CD4-positive, alpha-beta T cell (primary cell): Measurements from ENCODE around the gene BMI1. TPM values are rescaled to one million over a fixed set of nuclear protein-coding genes. Genes with fewer than 3 reads are reported as not detected.
A peak's percentile ranks its signal among the peaks of the same experiment; 100 is the strongest.

Experiments used
- ATAC-seq: fragments of 200-7000 bp; cut with Tn5 transposase; one replicate; pipeline ENCODE4 v1.10.0; 2022; ENCODE audit warnings: mild to moderate bottlenecking; ENCODE audit not compliant: poor library complexity
- CTCF ChIA-PET: fragments of 350-600 bp; sonication (Branson Sonifier 250); formaldehyde crosslinking; loops from one replicate; lab custom pipeline; 2021; ENCODE audit warnings: antibody characterized with exemption, inconsistent platforms; lab: Charles Lee
- POLR2A ChIA-PET: fragments of 350-600 bp; sonication (Branson Sonifier 250); formaldehyde crosslinking; loops from one replicate; lab custom pipeline; 2021; ENCODE audit warnings: antibody characterized with exemption, inconsistent platforms; lab: Charles Lee
- DNase-seq, 14 experiments: peaks; one replicate each; pipeline ENCODE4 v3.0.0-alpha.2; 2013 to 2020; ENCODE audit warnings: mixed read lengths in 2 of 14
- H3K27ac ChIP-seq, 2 donors: one replicate each; pipeline versions ENCODE4 v1.5.1 to v1.7.0; 2013; ENCODE audit warnings: low read length in 2 of 2, low read depth in 1 of 2, mild to moderate bottlenecking in 1 of 2
- H3K27me3 ChIP-seq, 2 experiments: 1 replicate in 1 of 2; 2 replicates in 1 of 2; pipeline versions ENCODE4 v1.6.1 to v1.7.0; 2013; ENCODE audit warnings: low read length in 2 of 2, control low read depth in 1 of 2, mild to moderate bottlenecking in 1 of 2, moderate library complexity in 1 of 2; ENCODE audit not compliant: insufficient read depth in 2 of 2, control insufficient read depth in 1 of 2
- H3K36me3 ChIP-seq: one replicate; pipeline ENCODE4 v1.6.1; 2013; ENCODE audit warnings: low read length, control low read depth; ENCODE audit not compliant: insufficient read depth
- H3K4me1 ChIP-seq: one replicate; pipeline ENCODE4 v1.6.1; 2013; ENCODE audit warnings: low read length, control low read depth; ENCODE audit not compliant: insufficient read depth
- H3K4me3 ChIP-seq: one replicate; pipeline ENCODE4 v1.5.1; 2013; ENCODE audit warnings: mild to moderate bottlenecking, low read length, moderate library complexity
- H3K9me3 ChIP-seq, 2 experiments: 1 replicate in 1 of 2; 2 replicates in 1 of 2; pipeline versions ENCODE4 v1.6.1 to v1.7.0; 2013; ENCODE audit warnings: low read length in 2 of 2, mild to moderate bottlenecking in 2 of 2, control low read depth in 1 of 2, moderate library complexity in 1 of 2; ENCODE audit not compliant: control insufficient read depth in 1 of 2, insufficient read depth in 1 of 2
- H3K27ac Mint-ChIP-seq: one replicate; pipeline ENCODE4 v1.8.0; 2020; ENCODE audit warnings: mixed read lengths
- H3K27me3 Mint-ChIP-seq: one replicate; pipeline ENCODE4 v1.8.0; 2021; ENCODE audit warnings: mixed read lengths
- H3K36me3 Mint-ChIP-seq: one replicate; pipeline ENCODE4 v1.8.0; 2021; ENCODE audit warnings: low read depth, mixed read lengths
- H3K4me1 Mint-ChIP-seq: one replicate; pipeline ENCODE4 v1.8.0; 2021; ENCODE audit warnings: low read depth, mixed read lengths
- H3K4me3 Mint-ChIP-seq: one replicate; pipeline ENCODE4 v1.8.0; 2020; ENCODE audit warnings: mild to moderate bottlenecking, mixed read lengths
- H3K9me3 Mint-ChIP-seq: one replicate; pipeline ENCODE4 v1.8.0; 2020; ENCODE audit warnings: mixed read lengths
- intact Hi-C, 2 experiments: fragments of 100-400 bp; cut with DNase I in 1 of 2; cut with micrococcal nuclease in 1 of 2; formaldehyde crosslinking; loops; one replicate each; pipeline versions ENCODE4 v1.15.1 to v1.9.0; 2023 to 2025; cut with DNase I, micrococcal nuclease
- total RNA-seq, 174 experiments: library from RNA in 2 of 174; stranded (reverse) in 2 of 174; gene quantifications; one replicate each; pipeline ENCODE4 v1.2.3 and lab custom pipeline; 2021 to 2026
- TF ChIP-seq, protein P1 (sequence below): fragments of 200-600 bp; IDR thresholded peaks from one replicate; pipeline ENCODE4 v1.8.0; 2022; ENCODE audit warnings: antibody characterized with exemption, mild to moderate bottlenecking

Gene BMI1
- total RNA-seq, 2 experiments from 2014 or later = 65.4 to 69.3 TPM

- Mint-ChIP-seq H3K4me1 (peaks cover 45% of the 10 kb centered on the region), H3K9me3 (no peaks in the 10 kb centered on the region), H3K36me3 (peaks cover 49% of the 10 kb centered on the region), H3K27ac (peak overlapping the region; percentile 85), H3K4me3 (peak overlapping the region; percentile 87), H3K27me3 (peaks cover 61% of the 10 kb centered on the region)
- Histone ChIP-seq H3K27me3 (peaks cover 5 to 25% of the 10 kb centered on the region in 2 experiments), H3K36me3 (peaks cover 23% of the 10 kb centered on the region), H3K9me3 (peaks cover 0 to 4% of the 10 kb centered on the region in 2 experiments), H3K27ac (peak overlapping the region; percentile 25 to 56), H3K4me1 (peaks cover 23% of the 10 kb centered on the region), H3K4me3 (peak overlapping the region; percentile 54)
- TF ChIP-seq, protein P1, sequence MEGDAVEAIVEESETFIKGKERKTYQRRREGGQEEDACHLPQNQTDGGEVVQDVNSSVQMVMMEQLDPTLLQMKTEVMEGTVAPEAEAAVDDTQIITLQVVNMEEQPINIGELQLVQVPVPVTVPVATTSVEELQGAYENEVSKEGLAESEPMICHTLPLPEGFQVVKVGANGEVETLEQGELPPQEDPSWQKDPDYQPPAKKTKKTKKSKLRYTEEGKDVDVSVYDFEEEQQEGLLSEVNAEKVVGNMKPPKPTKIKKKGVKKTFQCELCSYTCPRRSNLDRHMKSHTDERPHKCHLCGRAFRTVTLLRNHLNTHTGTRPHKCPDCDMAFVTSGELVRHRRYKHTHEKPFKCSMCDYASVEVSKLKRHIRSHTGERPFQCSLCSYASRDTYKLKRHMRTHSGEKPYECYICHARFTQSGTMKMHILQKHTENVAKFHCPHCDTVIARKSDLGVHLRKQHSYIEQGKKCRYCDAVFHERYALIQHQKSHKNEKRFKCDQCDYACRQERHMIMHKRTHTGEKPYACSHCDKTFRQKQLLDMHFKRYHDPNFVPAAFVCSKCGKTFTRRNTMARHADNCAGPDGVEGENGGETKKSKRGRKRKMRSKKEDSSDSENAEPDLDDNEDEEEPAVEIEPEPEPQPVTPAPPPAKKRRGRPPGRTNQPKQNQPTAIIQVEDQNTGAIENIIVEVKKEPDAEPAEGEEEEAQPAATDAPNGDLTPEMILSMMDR = no peak
- ChIA-PET CTCF (interaction anchor here (1.0 to 1.3 kb wide), 2 partner anchors 14 to 663 kb away, joined by 3 read pairs; no protein-coding TSS in a partner anchor), POLR2A (interaction anchor here (0.6 to 5.9 kb wide), 3 partner anchors 10 to 116 kb away, joined by 3 to 48 read pairs (median 26); partner anchors contain the start of gene COMMD3)
- DNase-seq (no peak), ATAC-seq (no peak)
- intact Hi-C loops = loop anchor here in 1 of 2 experiments (10.0 kb wide), 1 partner anchor 389 kb away; the partner anchor contains the start of gene PIP4K2A
Measured at GRCh38 chr10:22326145-22326702, 5.3 kb downstream of the BMI1 start.

- Histone ChIP-seq H3K27me3 (peaks cover 0 to 9% of the 10 kb centered on the region in 2 experiments), H3K4me3 (no peak overlapping the region), H3K9me3 (peaks cover 0 to 5% of the 10 kb centered on the region in 2 experiments), H3K27ac (no peak overlapping the region), H3K36me3 (peaks cover 23% of the 10 kb centered on the region), H3K4me1 (peaks cover 25% of the 10 kb centered on the region)
- H3K27ac Mint-ChIP-seq = no peak overlapping the region
- no peak overlapping the region for H3K4me3 Mint-ChIP-seq
- no peak for ATAC-seq
- peaks cover 59% of the 10 kb centered on the region for H3K27me3 Mint-ChIP-seq
- peaks cover 44% of the 10 kb centered on the region for H3K4me1 Mint-ChIP-seq
- H3K36me3 Mint-ChIP-seq = peaks cover 48% of the 10 kb centered on the region
- CTCF ChIA-PET = no interaction called here
- no peaks in the 10 kb centered on the region for H3K9me3 Mint-ChIP-seq
- TF ChIP-seq, protein P1 = no peak
- intact Hi-C loops = loop anchor here in 1 of 2 experiments (10.0 kb wide), 1 partner anchor 386 kb away; the partner anchor contains the start of gene PIP4K2A
- POLR2A ChIA-PET = no interaction called here
- DNase-seq = no peak
Measured at GRCh38 chr10:22329150-22329549, 8.3 kb downstream of the BMI1 start.

DNA sequence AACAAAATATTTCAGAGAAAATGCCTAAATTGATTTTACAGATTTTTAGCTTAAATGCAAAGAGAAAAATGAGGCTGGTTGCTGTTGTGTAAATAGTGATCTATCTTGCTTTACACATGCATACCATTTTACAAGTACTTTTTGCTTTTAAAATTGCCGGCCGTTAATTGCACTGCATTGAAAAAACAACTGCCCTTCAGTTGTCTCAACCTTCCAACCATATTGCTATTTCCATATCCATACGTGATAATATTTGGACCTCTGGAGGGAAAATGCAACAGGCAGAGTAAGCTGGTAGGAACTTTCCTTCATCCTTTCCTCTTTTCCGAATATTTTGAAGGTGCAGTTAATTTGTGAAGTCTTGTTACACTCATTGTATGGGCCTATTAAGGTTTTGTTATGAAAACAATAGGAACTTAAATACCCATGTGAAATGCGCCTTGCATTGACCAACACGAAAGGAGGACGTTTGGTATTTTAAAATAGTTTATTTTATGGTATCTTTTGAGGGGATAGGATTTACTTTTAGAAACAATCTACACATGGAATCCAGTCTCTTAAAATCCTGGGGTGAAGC lies 11.3 kb downstream of the BMI1 start:
- CTCF ChIA-PET = interaction anchor here (0.9 to 1.3 kb wide), 2 partner anchors 9 to 13 kb away, joined by 3 to 4 read pairs; partner anchors contain the start of gene SPAG6
- DNase-seq (no peak), ATAC-seq (no peak)
- Mint-ChIP-seq H3K27me3 (peaks cover 48% of the 10 kb centered on the region), H3K27ac (peak overlapping the region; percentile 85), H3K36me3 (peaks cover 35% of the 10 kb centered on the region), H3K9me3 (peaks cover 2% of the 10 kb centered on the region), H3K4me3 (peak overlapping the region; percentile 85), H3K4me1 (peaks cover 35% of the 10 kb centered on the region)
- POLR2A ChIA-PET = interaction anchor here (0.8 to 2.1 kb wide), 5 partner anchors 9 to 104 kb away, joined by 3 to 24 read pairs (median 5); partner anchors contain the start of gene COMMD3
- peaks cover 20 to 36% of the 10 kb centered on the region in 2 experiments for H3K27me3 ChIP-seq
- no peak overlapping the region for H3K4me3 ChIP-seq
- peaks cover 0 to 33% of the 10 kb centered on the region in 2 experiments for H3K9me3 ChIP-seq
- intact Hi-C loops = loop anchor here in 1 of 2 experiments (5.0 kb wide), 1 partner anchor 75 kb away; no protein-coding TSS in a partner anchor
- H3K4me1 ChIP-seq = peaks cover 39% of the 10 kb centered on the region
- TF ChIP-seq, protein P1 = no peak
- peaks cover 21% of the 10 kb centered on the region for H3K36me3 ChIP-seq
- no peak overlapping the region for H3K27ac ChIP-seq
